PFSK-1 (cell line): Measurements from ENCODE around the gene RBM8A.

Experiments
- FOXP2 ChIP-seq: optimal IDR thresholded peaks from 2 replicates; pipeline ENCODE3; 2011; ENCODE audit warnings: borderline replicate concordance, control low read depth, inconsistent platforms; ENCODE audit not compliant: insufficient read depth; ENCODE audit errors: extremely low read length, extremely low read depth
- POLR2AphosphoS5 ChIP-seq: IDR thresholded peaks from 2 replicates; pipeline ENCODE4 v1.6.1; 2012; ENCODE audit warnings: low read depth, mild to moderate bottlenecking, control low read depth, low read length, moderate library complexity
- REST ChIP-seq, 2 experiments: IDR thresholded peaks; 2 replicates each; pipeline versions ENCODE4 v1.6.1 to v1.8.0; 2011 to 2012; ENCODE audit warnings: low read depth in 2 of 2, low read length in 2 of 2, control low read depth in 1 of 2, inconsistent platforms in 1 of 2, mild to moderate bottlenecking in 1 of 2, moderate library complexity in 1 of 2; ENCODE audit not compliant: insufficient read depth in 1 of 2
- SIN3A ChIP-seq: IDR thresholded peaks from 2 replicates; pipeline ENCODE4 v1.6.1; 2012; ENCODE audit warnings: mild to moderate bottlenecking, low read length, moderate library complexity, borderline replicate concordance; ENCODE audit not compliant: insufficient read depth
- TAF1 ChIP-seq: IDR thresholded peaks from 2 replicates; pipeline ENCODE4 v1.6.1; 2012; ENCODE audit warnings: low read length, control low read depth, borderline replicate concordance; ENCODE audit not compliant: insufficient read depth

GRCh38 chr1:145893306-145894055 lies 33.8 kb downstream of the RBM8A start:
- TF ChIP-seq TAF1 (no peak), POLR2AphosphoS5 (no peak), REST (IDR thresholded peaks at IDR 0.05; ENCODE audit: insufficient read depth in 1 of 2, low read depth in 2 of 2, low read length in 2 of 2) (no peak), SIN3A (no peak), FOXP2 (no peak)
